OCI-LY1 (cell line): Measurements from ENCODE around the gene RRP8.

ENCODE experiments used
- CTCF ChIP-seq: fragments of 200-600 bp; sonication (generic), shearing (Covaris generic); IDR thresholded peaks from 2 replicates; pipeline ENCODE4 v1.5.1; 2017; ENCODE audit warnings: mild to moderate bottlenecking, antibody characterized with exemption, low read length, moderate library complexity, mixed read lengths
- EZH2 ChIP-seq: fragments of 200-600 bp; sonication (generic), shearing (Covaris generic); IDR thresholded peaks from 2 replicates; pipeline ENCODE4 v1.8.0; 2017; ENCODE audit warnings: borderline replicate concordance, mixed run types, mild to moderate bottlenecking, antibody characterized with exemption, low read length, moderate library complexity, mixed read lengths

GRCh38 chr11:6578134-6578533 lies 25.3 kb downstream of the RRP8 start:
- TF ChIP-seq CTCF (no peak), EZH2 (no peak)
